GM21360 (cell line): ENCODE data around the gene NPEPL1.

ENCODE experiments used
- ATAC-seq: cut with Tn5 transposase; IDR thresholded peaks from one replicate; pipeline ENCODE4 v1.9.1; 2021; ENCODE audit warnings: mild to moderate bottlenecking, moderate library complexity; ENCODE audit not compliant: unreplicated experiment

The NPEPL1 gene

DNA sequence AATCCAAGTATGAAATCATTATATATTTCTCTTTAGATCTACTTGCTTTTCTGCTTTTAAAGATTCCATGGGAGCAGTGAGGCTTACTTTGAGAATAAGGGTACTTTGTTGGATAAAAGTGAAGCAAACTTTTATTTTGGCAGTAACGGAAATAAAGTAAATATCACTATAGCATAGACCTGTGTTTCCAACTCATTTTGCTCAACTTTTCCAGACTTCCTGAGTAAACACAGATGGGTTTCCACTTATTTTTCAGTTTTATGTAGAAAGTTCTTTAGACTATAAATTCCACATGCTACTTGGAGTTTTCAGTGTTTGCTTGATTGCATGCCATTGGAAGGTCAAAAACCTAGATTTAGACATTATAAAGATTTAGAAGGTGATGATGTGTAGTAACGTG lies 35.3 kb upstream of the NPEPL1 start:
- no peak for ATAC-seq

DNA sequence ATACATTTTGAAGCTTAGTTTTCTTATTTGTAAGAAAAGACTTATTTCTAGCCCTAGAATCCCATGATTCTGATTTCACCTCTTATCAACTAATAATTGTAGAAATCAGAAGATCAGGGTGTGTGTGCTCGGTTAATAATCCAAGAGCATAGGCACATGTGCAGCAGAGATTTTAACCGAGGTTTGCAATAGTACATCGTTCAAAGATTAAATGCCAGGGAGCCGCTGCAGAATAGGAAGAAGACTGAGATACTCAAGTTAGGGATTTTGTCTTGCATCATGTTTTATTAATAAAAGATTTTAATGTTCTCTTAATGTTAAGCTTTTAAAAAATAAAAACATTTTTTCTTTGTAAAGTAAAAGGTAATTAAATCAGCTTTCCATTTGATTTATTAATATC lies 34.6 kb upstream of the NPEPL1 start:
- no peak for ATAC-seq

DNA sequence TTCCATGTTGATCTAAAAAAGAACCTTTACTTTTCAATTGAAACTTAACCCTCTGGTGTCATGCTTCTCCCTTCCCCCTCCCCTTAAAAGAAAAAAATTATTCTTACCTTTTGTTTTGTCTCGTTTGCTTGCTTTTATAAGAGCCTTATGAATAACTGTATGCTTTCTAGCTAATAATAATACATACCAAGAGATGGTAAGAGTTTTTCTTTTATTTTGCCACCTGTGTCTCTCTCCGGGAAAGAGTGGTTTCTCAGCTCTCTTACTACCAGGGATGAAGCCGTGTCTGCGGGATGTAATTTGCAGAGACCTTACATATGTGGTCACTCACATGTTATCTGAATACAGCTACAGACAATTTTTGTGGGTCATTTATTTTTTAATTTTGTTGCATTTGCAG lies 33.8 kb upstream of the NPEPL1 start:
- ATAC-seq = no peak

DNA sequence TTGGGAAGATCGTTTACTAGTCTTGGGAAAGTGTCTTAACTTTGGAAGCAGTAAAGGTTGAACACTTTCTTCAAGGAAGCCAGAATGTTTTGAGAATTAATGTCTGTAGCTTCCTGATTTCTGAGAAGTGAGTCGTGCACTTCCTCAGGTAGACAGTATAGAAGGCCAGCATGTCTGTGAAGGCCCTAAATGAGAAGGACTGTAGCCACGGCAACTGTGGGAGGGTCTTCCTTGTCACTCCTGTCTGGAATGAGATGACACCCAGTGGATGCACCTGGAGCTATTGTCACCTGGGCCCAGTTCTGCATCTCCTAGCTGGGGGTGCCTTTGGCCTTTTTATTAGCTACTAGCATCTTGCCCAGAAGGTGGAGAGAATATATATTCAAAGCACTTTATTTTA lies 32.8 kb upstream of the NPEPL1 start:
- no peak for ATAC-seq

DNA sequence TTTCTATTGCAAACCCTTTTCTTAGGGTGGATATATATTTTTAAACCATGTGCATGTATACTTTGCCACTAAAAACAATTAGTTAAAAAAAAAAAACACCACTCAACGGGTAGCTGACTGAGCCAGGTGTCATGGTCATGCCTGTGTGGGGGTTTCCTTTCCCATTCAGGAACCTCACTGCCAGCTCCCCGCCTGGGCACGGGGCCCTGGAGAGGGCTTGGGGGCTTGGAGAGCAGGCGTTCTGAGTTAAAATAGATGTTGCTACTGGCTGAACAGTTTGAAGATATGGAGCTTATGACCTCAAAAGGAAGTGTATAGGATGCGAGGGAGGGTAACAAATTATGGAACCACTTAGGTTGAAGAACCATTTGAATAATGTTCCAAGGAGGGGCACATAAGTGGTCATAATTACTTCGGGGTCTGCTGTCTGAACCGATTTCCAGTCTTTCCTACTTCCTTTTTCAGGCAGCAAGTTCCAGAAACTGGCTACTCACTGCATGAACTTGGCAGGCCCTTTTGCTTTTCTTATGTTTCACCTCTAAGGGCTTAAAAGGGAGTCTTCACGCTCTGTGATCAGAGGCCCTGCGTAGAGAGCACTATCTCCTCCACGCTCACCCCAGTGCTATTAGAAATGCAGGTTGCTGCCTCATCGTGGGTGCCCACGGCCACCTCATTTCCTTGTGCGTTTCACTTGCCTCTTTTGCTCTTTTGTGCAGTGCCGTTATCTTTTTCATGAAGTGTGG lies 31.6 kb upstream of the NPEPL1 start:
- no peak for ATAC-seq

DNA sequence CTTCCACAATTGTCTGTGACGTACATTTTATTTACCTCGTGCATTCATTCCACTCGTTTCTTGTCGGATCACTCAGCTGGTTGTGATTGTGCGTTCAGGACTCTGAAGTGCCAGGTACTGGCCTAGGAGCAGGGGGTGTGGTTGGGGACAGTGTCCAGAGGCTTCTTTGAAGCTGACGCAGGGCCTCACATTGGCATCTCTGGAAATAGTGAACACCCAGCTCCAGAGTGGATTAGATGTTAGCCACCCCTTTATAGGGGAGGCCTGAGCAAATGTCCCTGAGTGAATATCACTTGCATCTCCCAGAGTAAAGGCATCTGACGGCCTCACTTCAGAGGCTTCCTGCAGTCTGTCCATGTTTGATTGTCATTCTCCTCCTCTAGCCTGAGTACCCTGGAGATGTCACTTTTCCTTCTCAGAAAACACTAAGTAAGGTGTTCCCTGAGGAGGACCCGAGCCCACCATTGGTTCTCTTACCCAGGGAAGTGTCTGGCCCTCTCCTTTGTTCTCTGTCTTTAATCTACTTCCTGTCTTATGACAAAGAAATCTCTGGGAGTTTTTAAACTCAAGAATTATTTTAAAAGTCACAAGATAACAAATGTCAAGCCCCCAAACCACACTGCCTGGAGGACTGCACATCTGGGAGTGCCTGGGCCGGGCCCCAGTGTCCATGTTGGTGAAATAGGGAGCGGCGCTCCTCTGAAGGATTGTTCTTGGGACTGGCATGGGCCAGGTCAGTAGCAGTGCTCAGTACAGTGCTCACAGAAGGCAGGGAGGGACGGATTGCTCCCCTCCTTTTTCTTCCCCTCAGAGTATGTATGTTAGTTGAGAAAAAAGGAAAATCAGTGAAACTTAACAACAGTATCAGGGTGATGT lies 30.8 kb upstream of the NPEPL1 start:
- ATAC-seq = no peak

DNA sequence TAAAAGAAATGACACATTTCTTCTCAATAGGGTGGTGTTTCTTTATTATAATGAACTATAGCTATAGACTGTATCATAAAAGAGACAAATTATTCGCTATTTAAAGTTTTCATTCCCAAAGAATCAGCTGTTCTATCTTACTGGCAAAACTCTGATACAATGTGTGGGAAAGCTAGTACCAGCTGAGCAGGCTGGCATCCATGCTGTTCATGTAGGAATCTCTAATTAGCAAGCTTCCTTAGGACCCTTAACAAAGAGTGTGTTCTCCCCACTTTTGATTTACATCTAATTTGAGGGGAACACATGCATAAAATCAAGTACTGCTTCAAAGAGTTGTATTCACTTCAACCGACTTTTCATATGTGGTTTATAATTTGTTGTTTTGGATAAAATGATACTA lies 28.3 kb upstream of the NPEPL1 start:
- no peak for ATAC-seq

DNA sequence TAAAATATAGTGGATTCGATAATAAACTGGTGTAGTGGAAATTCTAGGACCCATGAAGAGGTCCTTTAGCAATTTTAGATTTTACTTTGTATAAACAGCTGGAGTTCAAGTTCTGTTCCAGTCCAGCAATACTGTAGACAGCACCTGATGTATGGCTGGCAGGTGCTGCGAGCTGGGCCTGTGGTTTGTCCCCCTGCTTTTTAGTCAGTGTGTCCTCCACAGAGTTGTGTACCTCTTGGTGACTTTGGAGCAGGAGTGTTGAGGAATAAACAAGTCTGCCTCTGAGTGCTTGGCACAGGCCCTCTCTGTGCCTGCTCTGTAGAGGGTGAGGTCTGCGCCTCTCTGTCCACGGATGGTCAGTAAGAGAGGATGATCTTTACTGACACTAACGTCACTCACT lies 27.7 kb upstream of the NPEPL1 start:
- no peak for ATAC-seq

DNA sequence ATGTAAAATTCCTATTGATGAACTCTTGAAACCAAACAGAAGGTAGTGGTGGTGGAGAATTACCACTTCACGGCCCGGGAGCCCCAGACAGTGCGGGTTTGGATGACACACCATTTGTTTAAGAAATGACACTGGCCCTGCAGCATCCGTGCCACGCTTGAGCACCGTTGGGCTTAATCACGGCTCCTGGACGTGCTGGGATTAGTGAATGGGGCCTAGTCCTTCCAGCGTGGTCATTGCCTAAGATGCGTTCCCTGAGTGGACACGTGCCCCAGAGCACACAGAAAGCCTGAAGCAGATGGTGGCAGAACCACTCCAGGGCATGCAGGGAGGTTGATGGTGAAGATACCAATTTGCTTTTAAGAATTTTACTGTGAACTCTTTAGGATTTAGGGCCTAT lies 27.0 kb upstream of the NPEPL1 start:
- no peak for ATAC-seq

DNA sequence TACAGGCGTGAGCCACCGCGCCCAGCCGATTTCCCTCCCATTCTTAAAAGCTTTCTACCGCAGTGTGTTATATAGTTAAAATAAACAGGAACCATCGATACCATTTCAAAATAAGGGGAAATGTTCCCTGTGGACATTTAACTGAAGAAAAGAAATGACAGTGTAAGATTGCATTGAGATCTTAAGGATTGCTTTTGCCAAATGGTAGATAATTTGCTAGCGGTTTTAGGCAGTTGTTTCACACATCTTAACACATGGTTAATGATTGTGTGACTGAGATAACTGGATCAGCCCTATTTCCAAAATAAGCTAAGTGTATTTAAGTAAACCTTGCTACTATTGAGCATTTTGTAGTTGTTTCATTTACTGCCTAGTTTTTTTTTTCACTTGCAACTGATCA lies 25.9 kb upstream of the NPEPL1 start:
- ATAC-seq = no peak

DNA sequence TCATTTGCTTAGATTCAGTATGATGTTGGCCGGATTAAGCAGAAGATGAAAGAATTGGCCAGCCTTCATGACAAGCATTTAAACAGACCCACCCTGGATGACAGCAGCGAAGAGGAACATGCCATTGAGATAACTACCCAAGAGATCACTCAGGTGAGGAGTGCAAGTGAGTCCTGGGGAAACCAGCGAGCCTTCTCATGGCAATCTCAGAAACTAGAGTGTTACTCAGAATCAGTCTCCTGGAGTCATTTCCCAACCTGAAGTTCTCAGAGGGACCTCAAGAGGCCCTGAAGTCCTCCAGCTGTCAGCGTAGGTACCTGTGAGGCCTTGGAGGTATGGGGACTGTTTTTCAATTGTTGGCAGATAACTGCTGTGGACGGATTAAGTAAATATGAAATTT lies 24.6 kb upstream of the NPEPL1 start:
- no peak for ATAC-seq

DNA sequence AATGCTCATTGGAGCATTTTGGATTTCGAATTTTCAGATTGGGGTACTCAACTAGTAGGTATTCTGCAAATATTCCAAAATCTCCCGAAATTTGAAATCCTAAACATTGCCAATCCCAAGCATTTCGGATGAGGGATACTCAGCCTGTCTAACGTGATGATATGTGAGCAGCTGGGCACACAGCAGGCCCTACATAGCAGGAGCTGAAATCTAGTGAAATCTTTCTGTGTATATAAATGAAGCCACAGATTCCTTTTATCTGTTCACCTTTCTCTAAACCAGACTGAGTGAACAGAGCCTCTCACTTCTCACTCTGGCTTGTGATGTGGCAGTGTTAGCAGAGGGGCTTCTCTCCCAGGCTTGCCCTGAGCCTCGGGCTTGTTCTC lies 23.7 kb upstream of the NPEPL1 start:
- ATAC-seq = no peak

DNA sequence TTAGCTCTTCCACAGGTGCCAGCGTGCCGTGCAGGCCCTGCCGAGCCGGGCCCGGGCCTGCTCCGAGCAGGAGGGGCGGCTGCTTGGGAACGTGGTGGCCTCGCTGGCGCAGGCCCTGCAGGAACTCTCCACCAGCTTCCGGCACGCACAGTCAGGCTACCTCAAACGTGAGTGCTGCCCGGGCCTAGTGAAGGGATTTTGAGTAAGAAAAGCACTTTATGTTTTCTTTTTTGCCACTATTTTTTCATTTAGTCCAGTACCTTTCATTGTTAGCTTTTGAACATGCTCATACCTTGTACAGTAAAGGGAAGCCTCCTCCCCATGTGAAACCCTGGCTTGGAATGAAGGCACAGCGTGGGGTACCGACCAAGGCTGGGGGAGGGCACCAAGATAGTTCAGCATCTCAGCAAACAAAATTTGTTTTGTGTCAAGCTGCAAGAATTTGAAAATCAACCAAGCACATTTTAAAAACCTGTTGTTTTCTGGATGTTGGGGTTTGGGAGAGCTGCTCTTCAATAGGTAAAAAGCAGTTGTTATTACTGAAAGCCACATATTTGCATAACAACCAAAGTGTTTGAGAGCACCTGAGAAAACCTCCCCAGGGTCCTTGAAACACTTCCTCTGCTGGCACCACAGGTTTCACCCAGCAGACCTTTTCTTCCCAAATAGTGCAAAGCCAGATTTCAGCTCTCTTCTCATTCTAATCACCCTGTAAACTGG lies 23.2 kb upstream of the NPEPL1 start:
- no peak for ATAC-seq

DNA sequence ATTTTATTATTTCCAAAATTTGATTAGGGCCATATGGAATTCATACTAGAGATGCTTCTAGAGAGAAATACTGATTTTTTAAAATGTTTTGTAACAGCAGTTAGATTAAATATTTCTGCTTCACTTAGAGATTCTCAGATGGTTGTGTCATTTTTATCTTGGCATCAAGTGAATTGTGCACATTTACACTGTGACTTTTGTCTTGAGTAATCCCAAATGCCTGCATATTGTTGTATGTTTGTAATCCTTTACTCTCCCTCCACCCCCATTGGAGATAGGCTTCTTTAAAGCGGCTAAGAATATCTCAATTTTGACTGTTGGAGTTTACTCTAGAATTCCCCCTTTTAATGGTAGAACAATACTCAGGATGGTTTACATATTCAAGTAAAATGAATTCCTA lies 22.5 kb upstream of the NPEPL1 start:
- no peak for ATAC-seq

DNA sequence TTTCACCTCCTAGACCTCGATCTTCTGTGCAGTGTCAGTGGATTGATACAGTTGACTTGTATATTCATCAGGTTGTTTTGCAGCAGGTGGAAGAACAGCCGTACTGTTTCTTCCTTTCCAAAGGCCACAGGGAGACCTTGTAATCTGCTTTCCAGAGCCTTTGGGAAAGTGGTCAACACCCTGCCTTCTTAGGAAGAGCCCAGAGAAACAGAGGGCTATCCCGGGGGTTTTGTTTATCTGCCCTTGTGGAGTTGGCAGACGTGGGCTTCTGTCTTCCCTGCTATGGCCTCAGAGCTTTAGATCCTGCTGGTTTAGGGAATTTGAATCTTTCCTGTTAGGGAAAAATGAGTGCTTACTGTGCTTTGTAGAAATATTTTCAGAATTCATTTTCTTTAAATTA lies 21.9 kb upstream of the NPEPL1 start:
- no peak for ATAC-seq

DNA sequence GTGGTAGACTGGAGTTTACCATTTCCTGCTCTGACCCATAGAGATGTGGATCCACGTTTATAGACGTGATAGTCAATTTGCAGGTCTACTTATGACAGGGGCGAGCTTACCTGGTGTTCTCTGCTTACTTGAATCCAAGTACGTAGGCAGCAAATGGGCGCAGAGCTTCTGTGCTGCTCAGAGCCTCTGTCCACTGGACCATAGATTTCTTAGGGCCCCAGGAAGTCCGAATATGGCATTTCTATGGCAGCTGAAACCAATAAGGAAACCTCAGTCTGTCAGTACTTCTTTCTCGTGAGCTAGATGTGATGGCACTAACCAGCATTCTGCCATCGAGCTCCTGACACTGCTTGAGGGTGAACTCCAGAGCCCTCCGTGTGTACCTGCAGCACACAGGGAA lies 19.5 kb upstream of the NPEPL1 start:
- no peak for ATAC-seq

DNA sequence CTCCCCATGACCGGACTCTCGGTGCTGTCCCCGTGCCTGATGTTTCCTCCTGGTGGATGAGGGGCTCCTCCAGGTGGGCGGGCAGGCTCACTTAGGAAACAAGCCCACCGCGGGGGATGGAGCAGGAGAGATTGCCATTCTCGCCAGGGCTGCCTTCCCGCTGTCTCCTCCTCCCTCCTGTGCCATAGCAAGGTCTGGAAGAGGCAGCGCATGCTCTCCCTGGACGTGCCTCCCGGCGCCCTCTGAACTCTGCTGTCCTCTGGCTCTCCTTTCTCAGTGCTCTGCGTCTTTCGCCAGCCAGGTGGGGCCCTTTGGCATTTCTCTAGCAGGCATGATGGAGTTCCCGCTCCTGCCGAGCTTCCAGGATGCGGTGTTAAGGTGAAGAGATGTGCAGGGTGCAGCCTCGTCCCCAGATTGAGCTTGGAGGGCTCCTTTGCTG lies 17.4 kb upstream of the NPEPL1 start:
- no peak for ATAC-seq

DNA sequence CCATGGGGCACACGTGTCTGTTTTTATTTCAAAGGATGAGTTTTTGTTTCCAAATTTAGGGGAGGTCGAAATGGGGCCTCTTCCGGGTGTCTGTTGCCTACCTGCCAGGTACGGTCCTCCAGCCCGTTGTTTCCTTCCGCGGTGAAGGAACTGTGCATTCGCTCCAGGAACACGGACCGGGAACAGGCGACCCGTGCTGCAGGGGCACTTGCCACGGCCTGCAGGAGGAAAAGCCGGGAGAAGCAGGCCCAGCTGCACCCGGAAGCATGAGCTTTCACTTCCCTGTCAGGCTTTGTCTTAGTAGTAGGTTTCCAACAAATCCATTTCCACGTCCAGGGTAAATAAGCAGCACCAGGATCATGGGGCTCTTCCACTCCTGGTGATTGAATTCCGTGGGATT lies 17.0 kb upstream of the NPEPL1 start:
- ATAC-seq = no peak

DNA sequence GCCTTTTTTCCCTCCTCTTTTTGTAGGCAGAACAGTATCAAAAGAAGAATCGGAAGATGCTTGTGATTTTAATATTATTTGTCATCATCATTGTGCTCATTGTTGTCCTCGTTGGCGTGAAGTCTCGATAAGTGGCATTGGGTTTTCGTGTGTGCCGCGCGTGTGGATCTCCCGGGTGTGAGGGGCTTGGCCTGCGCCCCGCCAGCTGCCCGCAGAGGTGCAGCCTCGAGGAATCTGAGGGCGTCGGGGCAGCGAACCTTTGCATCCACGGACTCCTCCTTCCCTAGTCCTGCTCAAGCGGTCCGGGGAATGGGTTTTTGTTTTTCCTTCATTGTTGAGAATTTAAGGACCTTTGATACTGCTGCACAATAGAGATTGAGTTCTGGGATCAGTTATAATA lies 16.4 kb upstream of the NPEPL1 start:
- ATAC-seq = no peak

DNA sequence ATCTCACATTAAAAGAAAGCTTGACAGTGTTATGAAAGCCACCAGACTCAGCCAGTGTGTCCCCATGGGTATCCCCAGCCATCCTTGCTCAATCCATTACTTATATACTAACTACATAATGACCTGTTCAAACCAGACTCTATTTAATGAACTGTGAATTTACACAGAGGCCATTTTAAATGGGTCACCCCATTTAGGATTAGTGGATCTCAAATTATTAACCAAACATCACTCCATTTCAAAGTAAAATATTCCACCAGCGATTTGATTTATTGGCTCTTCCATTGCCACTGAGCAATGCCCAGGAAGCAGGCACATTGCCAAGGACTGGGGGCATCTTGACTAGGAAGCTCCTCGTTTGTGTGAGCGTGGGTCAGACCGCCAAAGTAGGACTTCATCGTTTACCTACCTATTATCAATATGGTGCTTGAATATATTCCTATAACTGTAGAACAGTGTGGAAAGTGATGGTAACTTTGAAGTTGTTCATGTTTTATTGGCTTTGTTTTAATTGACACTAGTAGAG lies 15.5 kb upstream of the NPEPL1 start:
- ATAC-seq = no peak

DNA sequence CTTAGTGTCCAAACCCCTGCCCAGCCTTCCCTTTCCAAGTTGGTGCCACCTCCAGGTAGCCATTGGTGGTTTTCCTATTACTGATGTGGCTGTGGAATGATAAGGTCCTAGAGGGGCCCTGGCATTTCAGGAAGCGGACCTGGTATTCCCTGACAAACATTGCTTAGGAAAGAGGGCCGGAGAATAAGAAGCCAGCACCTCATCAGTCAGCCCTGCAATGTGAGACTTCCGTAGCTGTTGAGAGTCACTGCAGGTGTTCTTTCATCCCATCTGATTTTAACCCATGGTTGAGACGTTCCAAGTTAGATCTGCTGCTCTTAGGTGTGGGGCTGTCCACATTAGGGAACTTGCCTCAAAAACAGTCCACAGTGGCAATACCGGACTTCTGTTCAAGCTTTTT lies 14.8 kb upstream of the NPEPL1 start:
- no peak for ATAC-seq

DNA sequence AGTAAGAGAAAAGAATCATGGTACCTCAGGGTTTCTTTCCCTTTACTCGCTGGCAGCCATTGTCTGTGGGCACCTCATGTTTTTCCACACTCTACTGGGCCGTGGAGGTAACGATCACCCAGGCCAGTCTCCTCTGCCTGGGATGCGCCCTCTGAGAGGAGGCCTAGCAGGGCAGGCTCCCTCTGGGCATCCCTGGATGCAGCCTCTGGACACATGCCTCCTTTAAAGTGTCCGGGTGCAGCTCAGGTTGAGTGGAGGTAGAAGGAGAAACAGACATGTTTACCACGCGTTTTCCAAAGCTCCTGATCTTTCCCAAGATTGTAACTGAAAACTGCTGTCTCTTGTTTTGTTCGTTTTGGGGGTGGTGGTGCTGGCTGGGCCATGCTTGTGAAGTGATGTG lies 13.8 kb upstream of the NPEPL1 start:
- no peak for ATAC-seq
